Naive thymus-derived CD4-positive, alpha-beta T cell (primary cell): ENCODE results near the gene HAUS3. TPM values are rescaled to one million over a fixed set of nuclear protein-coding genes. Genes with fewer than 3 reads are reported as not detected.

ENCODE experiments used
- ATAC-seq: fragments of 150-1000 bp; cut with Tn5 transposase; 2 replicates; pipeline ENCODE4 v1.10.0; 2021; ENCODE audit warnings: mild to moderate bottlenecking, moderate library complexity
- CTCF ChIA-PET: fragments of 350-600 bp; sonication (Branson Sonifier 250); formaldehyde crosslinking; loops from one replicate; lab custom pipeline; 2021; ENCODE audit warnings: antibody characterized with exemption; lab: Charles Lee
- POLR2A ChIA-PET: fragments of 350-600 bp; sonication (Branson Sonifier 250); formaldehyde crosslinking; loops from one replicate; lab custom pipeline; 2021; ENCODE audit warnings: antibody characterized with exemption, inconsistent platforms; lab: Charles Lee
- DNase-seq, 9 donors: peaks; one replicate each; pipeline versions ENCODE4 v3.0.0 to v3.0.0-alpha.2; 2020 to 2022; ENCODE audit warnings: mixed read lengths in 1 of 9
- H3K27ac ChIP-seq: one replicate; pipeline ENCODE4 v1.7.0; 2013; ENCODE audit warnings: mild to moderate bottlenecking, low read depth, low read length, moderate library complexity
- H3K27me3 ChIP-seq, 2 donors: one replicate each; pipeline ENCODE4 v1.7.0; 2013; ENCODE audit warnings: low read length in 2 of 2, mild to moderate bottlenecking in 2 of 2, moderate library complexity in 2 of 2; ENCODE audit not compliant: control insufficient read depth in 2 of 2, insufficient read depth in 2 of 2
- H3K36me3 ChIP-seq, 3 experiments: 1 replicate in 2 of 3; 2 replicates in 1 of 3; pipeline ENCODE4 v1.7.0; 2013; ENCODE audit warnings: low read length in 3 of 3, mild to moderate bottlenecking in 3 of 3, moderate library complexity in 1 of 3; ENCODE audit not compliant: insufficient read depth in 3 of 3, control insufficient read depth in 2 of 3
- H3K4me1 ChIP-seq, 2 donors: one replicate each; pipeline ENCODE4 v1.7.0; 2013; ENCODE audit warnings: low read length in 2 of 2, mild to moderate bottlenecking in 2 of 2, moderate library complexity in 1 of 2; ENCODE audit not compliant: control insufficient read depth in 2 of 2, insufficient read depth in 2 of 2
- H3K4me3 ChIP-seq: 2 replicates; pipeline ENCODE4 v1.7.0; 2013; ENCODE audit warnings: mild to moderate bottlenecking, low read length
- H3K9me3 ChIP-seq, 3 experiments: 1 replicate in 2 of 3; 2 replicates in 1 of 3; pipeline ENCODE4 v1.7.0; 2013; ENCODE audit warnings: low read length in 3 of 3; ENCODE audit not compliant: control insufficient read depth in 2 of 3
- H3K27ac Mint-ChIP-seq, 9 donors: one replicate each; pipeline ENCODE4 v1.8.0; 2020 to 2022; ENCODE audit warnings: mixed read lengths in 9 of 9, mild to moderate bottlenecking in 8 of 9, moderate library complexity in 5 of 9, inconsistent platforms in 2 of 9
- H3K27me3 Mint-ChIP-seq, 5 donors: one replicate each; pipeline ENCODE4 v1.8.0; 2021 to 2022; ENCODE audit warnings: mixed read lengths in 5 of 5, mild to moderate bottlenecking in 1 of 5
- H3K36me3 Mint-ChIP-seq, 5 donors: one replicate each; pipeline ENCODE4 v1.8.0; 2020 to 2022; ENCODE audit warnings: mixed read lengths in 5 of 5, mild to moderate bottlenecking in 3 of 5, inconsistent platforms in 1 of 5
- H3K4me1 Mint-ChIP-seq, 7 donors: one replicate each; pipeline ENCODE4 v1.8.0; 2020 to 2022; ENCODE audit warnings: mixed read lengths in 7 of 7, mild to moderate bottlenecking in 3 of 7, inconsistent platforms in 1 of 7
- H3K4me3 Mint-ChIP-seq, 10 donors: one replicate each; pipeline ENCODE4 v1.8.0; 2020 to 2022; ENCODE audit warnings: mild to moderate bottlenecking in 10 of 10, mixed read lengths in 10 of 10, moderate library complexity in 6 of 10, inconsistent platforms in 2 of 10
- H3K9me3 Mint-ChIP-seq, 11 donors: one replicate each; pipeline ENCODE4 v1.8.0; 2020 to 2022; ENCODE audit warnings: mixed read lengths in 11 of 11, mild to moderate bottlenecking in 4 of 11, inconsistent platforms in 1 of 11, moderate library complexity in 1 of 11
- intact Hi-C, 2 donors: fragments of 100-400 bp; cut with micrococcal nuclease; formaldehyde crosslinking; loops; one replicate each; pipeline ENCODE4 v1.15.1; 2023
- polyA plus RNA-seq, 2 donors: library from polyadenylated mRNA; unstranded; fragments of 300-500 nt; fragmentation: Illumina TruSeq; gene quantifications; one replicate each; pipeline ENCODE4 v1.2.3, GENCODE V29; 2021
- total RNA-seq, 6 experiments: library from RNA in 5 of 6; stranded (reverse) in 5 of 6; gene quantifications; 1 replicate in 5 of 6; 2 replicates in 1 of 6; pipeline ENCODE4 v1.2.3 and lab custom pipeline; 2021 to 2026

The HAUS3 gene
- total and polyA plus RNA-seq, 7 experiments from 2014 or later, result 18.5 to 88.2 (median 33.4) TPM

- no peaks in the 10 kb centered on the region for H3K27me3 ChIP-seq
- H3K27ac ChIP-seq, result no peak overlapping the region
- peaks cover 38 to 47% of the 10 kb centered on the region in 2 donors for H3K4me1 ChIP-seq
- Mint-ChIP-seq H3K27ac (peak overlapping the region; percentile 11 to 79 (median 53)), H3K27me3 (no peaks in the 10 kb centered on the region), H3K36me3 (peaks cover 0 to 5% (median 0%) of the 10 kb centered on the region in 5 donors), H3K9me3 (peaks cover 0 to 5% (median 0%) of the 10 kb centered on the region in 11 donors), H3K4me1 (peaks cover 27 to 80% (median 51%) of the 10 kb centered on the region in 7 donors), H3K4me3 (peak overlapping the region in 1 of 10 donors; percentile 42)
- H3K9me3 ChIP-seq, result no peaks in the 10 kb centered on the region
- ChIA-PET CTCF (interaction anchor here (1.1 kb wide), 1 partner anchor 43 kb away, joined by 3 read pairs; the partner anchor contains the start of genes HAUS3 and POLN), POLR2A (no interaction called here)
- ATAC-seq, result no peak
- DNase-seq, result peak in 1 of 9 donors; percentile 5
- intact Hi-C loops, result loop anchor here (5.0 to 10.0 kb wide), 2 partner anchors 70 to 252 kb away; partner anchors contain the start of gene FAM193A (in 1 of the 2)
- H3K36me3 ChIP-seq, result no peaks in the 10 kb centered on the region
- H3K4me3 ChIP-seq, result no peak overlapping the region
Observed at GRCh38 chr4:2284934-2285612, 43.2 kb upstream of the HAUS3 start.

GRCh38 chr4:2284161-2284933 is 42.4 kb upstream of the HAUS3 start:
- ATAC-seq (no peak), DNase-seq (peak in 1 of 9 donors; percentile 6)
- ChIA-PET POLR2A (no interaction called here), CTCF (interaction anchor here (1.1 kb wide), 1 partner anchor 43 kb away, joined by 3 read pairs; the partner anchor contains the start of genes HAUS3 and POLN)
- Mint-ChIP-seq H3K27me3 (no peaks in the 10 kb centered on the region), H3K4me1 (peaks cover 27 to 79% (median 52%) of the 10 kb centered on the region in 7 donors), H3K4me3 (peak overlapping the region in 1 of 10 donors; percentile 42), H3K27ac (peak overlapping the region in 7 of 9 donors; percentile 66 to 99 (median 79)), H3K9me3 (peaks cover 0 to 5% (median 0%) of the 10 kb centered on the region in 11 donors), H3K36me3 (peaks cover 0 to 5% (median 0%) of the 10 kb centered on the region in 5 donors)
- Histone ChIP-seq H3K4me1 (peaks cover 31 to 39% of the 10 kb centered on the region in 2 donors), H3K27ac (no peak overlapping the region), H3K36me3 (no peaks in the 10 kb centered on the region), H3K27me3 (no peaks in the 10 kb centered on the region), H3K9me3 (no peaks in the 10 kb centered on the region), H3K4me3 (no peak overlapping the region)
- intact Hi-C loops, result loop anchor here (5.0 to 10.0 kb wide), 2 partner anchors 70 to 253 kb away; partner anchors contain the start of gene FAM193A (in 1 of the 2)

- peak overlapping the region in 5 of 10 donors; percentile 25 to 89 (median 32) for H3K4me3 Mint-ChIP-seq
- Histone ChIP-seq H3K27ac (no peak overlapping the region), H3K9me3 (no peaks in the 10 kb centered on the region), H3K27me3 (no peaks in the 10 kb centered on the region), H3K4me3 (no peak overlapping the region), H3K4me1 (peaks cover 31 to 34% of the 10 kb centered on the region in 2 donors), H3K36me3 (no peaks in the 10 kb centered on the region)
- no peaks in the 10 kb centered on the region for H3K27me3 Mint-ChIP-seq
- POLR2A ChIA-PET, result interaction anchor here (0.7 to 2.1 kb wide), 4 partner anchors 8 to 185 kb away, joined by 3 to 37 read pairs (median 10); partner anchors contain the start of genes MXD4 and RNF4
- peaks cover 0 to 5% (median 0%) of the 10 kb centered on the region in 5 donors for H3K36me3 Mint-ChIP-seq
- CTCF ChIA-PET, result no interaction called here
- ATAC-seq, result no peak
- H3K4me1 Mint-ChIP-seq, result peaks cover 27 to 75% (median 52%) of the 10 kb centered on the region in 7 donors
- peak overlapping the region; percentile 46 to 99 (median 94) for H3K27ac Mint-ChIP-seq
- intact Hi-C loops, result loop anchor here (5.0 to 10.0 kb wide), 2 partner anchors 72 to 254 kb away; partner anchors contain the start of gene FAM193A (in 1 of the 2)
- no peak for DNase-seq
- peaks cover 0 to 5% (median 0%) of the 10 kb centered on the region in 11 donors for H3K9me3 Mint-ChIP-seq
Observed at GRCh38 chr4:2283199-2283711, 41.3 kb upstream of the HAUS3 start.

GRCh38 chr4:2281575-2282343 is 39.8 kb upstream of the HAUS3 start:
- Mint-ChIP-seq H3K4me3 (peak overlapping the region; percentile 73 to 90 (median 84)), H3K4me1 (peaks cover 27 to 64% (median 50%) of the 10 kb centered on the region in 7 donors), H3K9me3 (peaks cover 0 to 5% (median 0%) of the 10 kb centered on the region in 11 donors), H3K36me3 (peaks cover 0 to 5% (median 0%) of the 10 kb centered on the region in 5 donors), H3K27ac (peak overlapping the region; percentile 91 to 100 (median 99)), H3K27me3 (no peaks in the 10 kb centered on the region)
- Histone ChIP-seq H3K36me3 (no peaks in the 10 kb centered on the region), H3K4me3 (peak overlapping the region; percentile 33), H3K27me3 (no peaks in the 10 kb centered on the region), H3K27ac (peak overlapping the region; percentile 81), H3K4me1 (peaks cover 31 to 34% of the 10 kb centered on the region in 2 donors), H3K9me3 (no peaks in the 10 kb centered on the region)
- DNase-seq (peak; percentile 51 to 96 (median 94)), ATAC-seq (peak; percentile 95)
- ChIA-PET CTCF (interaction anchor here (0.6 to 1.4 kb wide), 8 partner anchors 9 to 180 kb away, joined by 3 to 6 read pairs (median 4); no protein-coding TSS in a partner anchor), POLR2A (interaction anchor here (0.6 to 2.1 kb wide), 6 partner anchors 9 to 250 kb away, joined by 3 to 37 read pairs (median 6); partner anchors contain the start of genes MXD4 and RNF4)
- intact Hi-C loops, result loop anchor here (1.0 to 10.0 kb wide), 11 partner anchors 10 to 256 kb away; partner anchors contain the start of genes HAUS3 (in 2 of the 2), MXD4 (in 2 of the 2), POLN (in 2 of the 2) and CFAP99 (in 1 of the 2)

- Mint-ChIP-seq H3K9me3 (peaks cover 0 to 5% (median 0%) of the 10 kb centered on the region in 11 donors), H3K27ac (peak overlapping the region; percentile 73 to 100 (median 99)), H3K27me3 (no peaks in the 10 kb centered on the region), H3K4me1 (peaks cover 27 to 57% (median 48%) of the 10 kb centered on the region in 7 donors), H3K4me3 (peak overlapping the region in 6 of 10 donors; percentile 29 to 90 (median 53)), H3K36me3 (peaks cover 0 to 5% (median 0%) of the 10 kb centered on the region in 5 donors)
- intact Hi-C loops, result loop anchor here (1.0 to 10.0 kb wide), 5 partner anchors 74 to 257 kb away; partner anchors contain the start of gene FAM193A (in 1 of the 2)
- Histone ChIP-seq H3K27ac (peak overlapping the region; percentile 81), H3K27me3 (no peaks in the 10 kb centered on the region), H3K4me1 (peaks cover 31 to 34% of the 10 kb centered on the region in 2 donors), H3K36me3 (no peaks in the 10 kb centered on the region), H3K4me3 (peak overlapping the region; percentile 33), H3K9me3 (no peaks in the 10 kb centered on the region)
- ATAC-seq, result no peak
- CTCF ChIA-PET, result no interaction called here
- no peak for DNase-seq
- POLR2A ChIA-PET, result interaction anchor here (0.6 to 1.1 kb wide), 3 partner anchors 10 to 188 kb away, joined by 3 to 4 read pairs (median 3); partner anchors contain the start of gene RNF4
Observed at GRCh38 chr4:2280531-2281300, 38.8 kb upstream of the HAUS3 start.
